Peyer's patch (tissue), 4 donors: ENCODE measurements around the gene GOLT1A. TPM values are rescaled to one million over a fixed set of nuclear protein-coding genes. Genes with fewer than 3 reads are reported as not detected.

Experiments
- DNase-seq, 3 donors: peaks; one replicate each; pipeline ENCODE4 v3.0.0-alpha.2; 2017 to 2019
- H3K27ac ChIP-seq, 4 donors: fragments of 200-600 bp; sonication (generic); one replicate each; pipeline ENCODE4 v1.5.1; 2016 to 2019
- H3K27me3 ChIP-seq, 2 donors: fragments of 200-600 bp; sonication (generic); one replicate each; pipeline ENCODE4 v1.5.1; 2019
- H3K36me3 ChIP-seq, 3 donors: fragments of 200-600 bp; sonication (generic); one replicate each; pipeline ENCODE4 v1.5.1; 2016 to 2019
- H3K4me1 ChIP-seq, 4 donors: fragments of 200-600 bp; sonication (generic); one replicate each; pipeline ENCODE4 v1.5.1; 2016 to 2019
- H3K4me3 ChIP-seq, 4 donors: fragments of 200-600 bp; sonication (generic); 1 replicate in 3 of 4; 2 replicates in 1 of 4; pipeline ENCODE4 v1.5.1; 2016 to 2019; ENCODE audit warnings: mild to moderate bottlenecking in 1 of 4
- H3K9me3 ChIP-seq, 4 donors: fragments of 200-600 bp; sonication (generic); one replicate each; pipeline ENCODE4 v1.5.1; 2016 to 2019; ENCODE audit warnings: mild to moderate bottlenecking in 1 of 4
- CTCF ChIP-seq, 6 experiments: fragments of 450-650 bp in 4 of 6; fragments of 200-600 bp in 2 of 6; sonication (generic) in 1 of 6; IDR thresholded peaks; one replicate each; pipeline ENCODE4 v1.5.1; 2017 to 2019; ENCODE audit warnings: antibody characterized with exemption in 6 of 6, mild to moderate bottlenecking in 3 of 6, moderate library complexity in 1 of 6
- POLR2A ChIP-seq, 2 donors: fragments of 450-650 bp; IDR thresholded peaks; one replicate each; pipeline ENCODE4 v1.5.1; 2017; ENCODE audit warnings: antibody characterized with exemption in 2 of 2, mild to moderate bottlenecking in 2 of 2, moderate library complexity in 2 of 2
- total RNA-seq, 4 donors: library from RNA; depleted of rRNA; stranded (reverse); fragments of >200 nt; gene quantifications; one replicate each; pipeline ENCODE4 v1.1.0, GENCODE V29; 2016

Gene GOLT1A
- total RNA-seq, 4 donors from 2014 or later = 11.6 to 101 (median 69.1) TPM

GRCh38 chr1:204188959-204189639 lies 24.7 kb downstream of the GOLT1A start:
- no peaks in the 10 kb centered on the region for H3K9me3 ChIP-seq
- H3K27ac ChIP-seq = no peak overlapping the region
- no peaks in the 10 kb centered on the region for H3K27me3 ChIP-seq
- no peak for TF ChIP-seq POLR2A (IDR thresholded peaks at IDR 0.05)
- TF ChIP-seq CTCF (IDR thresholded peaks at IDR 0.05) = no peak
- no peaks in the 10 kb centered on the region for H3K4me1 ChIP-seq
- peak in 1 of 3 donors; percentile 13 for DNase-seq
- H3K4me3 ChIP-seq = no peak overlapping the region
- H3K36me3 ChIP-seq = no peaks in the 10 kb centered on the region

- Histone ChIP-seq H3K27me3 (no peaks in the 10 kb centered on the region), H3K36me3 (no peaks in the 10 kb centered on the region), H3K4me1 (no peaks in the 10 kb centered on the region), H3K27ac (no peak overlapping the region), H3K9me3 (no peaks in the 10 kb centered on the region), H3K4me3 (no peak overlapping the region)
- TF ChIP-seq CTCF (IDR thresholded peaks at IDR 0.05) = no peak
- TF ChIP-seq POLR2A (IDR thresholded peaks at IDR 0.05) = no peak
- peak in 1 of 3 donors; percentile 40 for DNase-seq
Measured at GRCh38 chr1:204186597-204186996, 27.2 kb downstream of the GOLT1A start.

GRCh38 chr1:204181116-204181515 lies 32.7 kb downstream of the GOLT1A start:
- TF ChIP-seq POLR2A (IDR thresholded peaks at IDR 0.05) (no peak), CTCF (IDR thresholded peaks at IDR 0.05) (no peak)
- DNase-seq = peak in 1 of 3 donors; percentile 18
- H3K9me3 ChIP-seq = no peaks in the 10 kb centered on the region
- no peaks in the 10 kb centered on the region for H3K4me1 ChIP-seq
- H3K27me3 ChIP-seq = no peaks in the 10 kb centered on the region
- H3K36me3 ChIP-seq = no peaks in the 10 kb centered on the region
- H3K27ac ChIP-seq = no peak overlapping the region
- no peak overlapping the region for H3K4me3 ChIP-seq

- TF ChIP-seq CTCF (IDR thresholded peaks at IDR 0.05) (no peak), POLR2A (IDR thresholded peaks at IDR 0.05) (no peak)
- H3K27ac ChIP-seq = no peak overlapping the region
- H3K36me3 ChIP-seq = no peaks in the 10 kb centered on the region
- no peaks in the 10 kb centered on the region for H3K9me3 ChIP-seq
- no peaks in the 10 kb centered on the region for H3K27me3 ChIP-seq
- DNase-seq = no peak
- H3K4me1 ChIP-seq = no peaks in the 10 kb centered on the region
- no peak overlapping the region for H3K4me3 ChIP-seq
Measured at GRCh38 chr1:204180133-204180532, 33.7 kb downstream of the GOLT1A start.

GRCh38 chr1:204178487-204179281 lies 35.1 kb downstream of the GOLT1A start:
- no peaks in the 10 kb centered on the region for H3K27me3 ChIP-seq
- no peak overlapping the region for H3K4me3 ChIP-seq
- no peaks in the 10 kb centered on the region for H3K9me3 ChIP-seq
- H3K27ac ChIP-seq = no peak overlapping the region
- H3K36me3 ChIP-seq = no peaks in the 10 kb centered on the region
- H3K4me1 ChIP-seq = no peaks in the 10 kb centered on the region
- TF ChIP-seq CTCF (IDR thresholded peaks at IDR 0.05) = no peak
- no peak for TF ChIP-seq POLR2A (IDR thresholded peaks at IDR 0.05)
- no peak for DNase-seq
